H1 (cell line): ENCODE results near the gene BRD7. TPM values are rescaled to one million over a fixed set of nuclear protein-coding genes. Genes with fewer than 3 reads are reported as not detected.
A peak's percentile ranks its signal among the peaks of the same experiment; 100 is the strongest.

Source experiments
- CTCF ChIA-PET: fragments of 300-600 bp; sonication (Branson Sonifier 250); formaldehyde crosslinking; loops from one replicate; lab custom pipeline; 2021; ENCODE audit not compliant: partially characterized antibody; lab: Charles Lee
- POLR2A ChIA-PET: fragments of 300-600 bp; sonication (Branson Sonifier 250); formaldehyde crosslinking; loops from one replicate; lab custom pipeline; 2021; ENCODE audit warnings: inconsistent platforms; ENCODE audit not compliant: partially characterized antibody; lab: Charles Lee
- DNase-seq, 2 experiments: peaks; one replicate each; pipeline versions ENCODE4 v3.0.0 to v3.0.0-alpha.2; 2010 to 2022; ENCODE audit warnings: low spot score in 2 of 2, low read depth in 1 of 2, mixed read lengths in 1 of 2
- FAIRE-seq: peaks from 2 replicates; lab custom pipeline; 2011; peaks lifted over from hg19 to GRCh38; lab: Jason Lieb, UNC
- H2AFZ ChIP-seq: 2 replicates; pipeline ENCODE4 v1.8.1; 2012; ENCODE audit warnings: low read length, inconsistent platforms
- H2AK5ac ChIP-seq: 2 replicates; pipeline ENCODE4 v1.6.1; 2013; ENCODE audit warnings: low read depth, low read length
- H2BK120ac ChIP-seq: replicated peaks from 2 replicates; pipeline ENCODE3; 2013; ENCODE audit warnings: low read depth, low read length, inconsistent platforms
- H2BK12ac ChIP-seq: 2 replicates; pipeline ENCODE4 v1.6.1; 2013; ENCODE audit warnings: low read depth, low read length
- H2BK15ac ChIP-seq: 2 replicates; pipeline ENCODE4 v1.6.1; 2013; ENCODE audit warnings: low read length
- H2BK20ac ChIP-seq: 2 replicates; pipeline ENCODE4 v1.6.1; 2013; ENCODE audit warnings: low read length
- H2BK5ac ChIP-seq: 2 replicates; pipeline ENCODE4 v1.6.1; 2013; ENCODE audit warnings: low read depth, low read length
- H3K14ac ChIP-seq: 2 replicates; pipeline ENCODE4 v1.6.1; 2013; ENCODE audit warnings: inconsistent platforms; ENCODE audit not compliant: insufficient read length
- H3K18ac ChIP-seq: 2 replicates; pipeline ENCODE4 v1.6.1; 2013; ENCODE audit warnings: low read length; ENCODE audit errors: extremely low read depth
- H3K23ac ChIP-seq: 2 replicates; pipeline ENCODE4 v1.6.1; 2013; ENCODE audit warnings: inconsistent platforms; ENCODE audit not compliant: insufficient read length
- H3K23me2 ChIP-seq: 2 replicates; pipeline ENCODE4 v1.6.1; 2013; ENCODE audit warnings: low read depth, low read length
- H3K27ac ChIP-seq: 2 replicates; pipeline ENCODE4 v1.6.1; 2011; ENCODE audit warnings: low read depth, low read length, inconsistent platforms
- H3K27me3 ChIP-seq, 4 experiments: replicated peaks in 1 of 4; 1 replicate in 1 of 4; 2 replicates in 3 of 4; pipeline versions ENCODE4 v1.6.1 to v1.8.1; 2011 to 2013; ENCODE audit warnings: low read length in 3 of 4, mild to moderate bottlenecking in 3 of 4, inconsistent platforms in 2 of 4, mixed read lengths in 2 of 4, moderate library complexity in 1 of 4; ENCODE audit not compliant: control insufficient read depth in 3 of 4, insufficient read depth in 3 of 4; ENCODE audit errors: extremely low read depth in 1 of 4
- H3K36me3 ChIP-seq, 4 experiments: 2 replicates each; pipeline versions ENCODE4 v1.6.1 to v1.8.1; 2011 to 2013; ENCODE audit warnings: mild to moderate bottlenecking in 4 of 4, low read length in 3 of 4, moderate library complexity in 2 of 4, control low read depth in 1 of 4, inconsistent platforms in 1 of 4; ENCODE audit not compliant: insufficient read depth in 4 of 4, control insufficient read depth in 2 of 4
- H3K4ac ChIP-seq: replicated peaks from 2 replicates; pipeline ENCODE3; 2013; ENCODE audit warnings: low read length, low read depth, mixed read lengths, inconsistent platforms; ENCODE audit not compliant: insufficient read length
- H3K4me1 ChIP-seq, 4 experiments: replicated peaks in 1 of 4; 1 replicate in 1 of 4; 2 replicates in 3 of 4; pipeline versions ENCODE4 v1.6.1 to v1.8.1; 2011 to 2013; ENCODE audit warnings: low read length in 3 of 4, inconsistent platforms in 2 of 4, mixed read lengths in 1 of 4; ENCODE audit not compliant: insufficient read depth in 4 of 4, control insufficient read depth in 3 of 4
- H3K4me2 ChIP-seq, 2 experiments: 2 replicates each; pipeline versions ENCODE4 v1.6.1 to v1.8.1; 2011 to 2013; ENCODE audit warnings: low read depth in 2 of 2, low read length in 2 of 2, control low read depth in 1 of 2, inconsistent platforms in 1 of 2, mild to moderate bottlenecking in 1 of 2; ENCODE audit not compliant: insufficient read depth in 1 of 2
- H3K4me3 ChIP-seq, 4 experiments: fragments of 200-600, 300-600 bp in 1 of 4; sonication (generic), shearing (Covaris generic), sonication (Bioruptor Twin) in 1 of 4; 2 replicates each; pipeline versions ENCODE4 v1.5.1 to v1.8.1; 2011 to 2016; ENCODE audit warnings: low read length in 4 of 4, low read depth in 3 of 4, control low read depth in 2 of 4, inconsistent platforms in 2 of 4, mild to moderate bottlenecking in 2 of 4, mixed read lengths in 1 of 4, moderate library complexity in 1 of 4; ENCODE audit not compliant: insufficient read depth in 2 of 4; ENCODE audit errors: extremely low read depth in 1 of 4
- H3K56ac ChIP-seq: replicated peaks from 2 replicates; pipeline ENCODE3; 2013; ENCODE audit warnings: low read depth, mild to moderate bottlenecking, mixed read lengths, low read length, inconsistent platforms; ENCODE audit not compliant: insufficient read length
- H3K79me1 ChIP-seq: 2 replicates; pipeline ENCODE4 v1.6.1; 2013; ENCODE audit warnings: low read depth, low read length, control low read depth
- H3K79me2 ChIP-seq, 2 experiments: 2 replicates each; pipeline versions ENCODE4 v1.6.1 to v1.8.1; 2012 to 2013; ENCODE audit warnings: low read length in 2 of 2, mild to moderate bottlenecking in 2 of 2, inconsistent platforms in 1 of 2; ENCODE audit not compliant: insufficient read depth in 2 of 2, control insufficient read depth in 1 of 2
- H3K9ac ChIP-seq, 4 experiments: replicated peaks in 1 of 4; 1 replicate in 1 of 4; 2 replicates in 3 of 4; pipeline versions ENCODE4 v1.6.1 to v1.8.1; 2011 to 2013; ENCODE audit warnings: low read depth in 3 of 4, low read length in 3 of 4, control low read depth in 2 of 4, mild to moderate bottlenecking in 2 of 4, moderate library complexity in 2 of 4, inconsistent platforms in 1 of 4; ENCODE audit errors: extremely low read depth in 1 of 4
- H3K9me3 ChIP-seq, 2 experiments: 2 replicates each; pipeline versions ENCODE4 v1.6.1 to v1.8.1; 2012 to 2013; ENCODE audit warnings: mild to moderate bottlenecking in 2 of 2, moderate library complexity in 2 of 2, control low read depth in 1 of 2, inconsistent platforms in 1 of 2, low read depth in 1 of 2, low read length in 1 of 2, mixed read lengths in 1 of 2; ENCODE audit not compliant: insufficient read depth in 2 of 2
- H4K20me1 ChIP-seq, 2 experiments: replicated peaks in 1 of 2; 2 replicates each; pipeline versions ENCODE3 to v1.8.1; 2011 to 2013; ENCODE audit warnings: inconsistent platforms in 2 of 2, low read length in 2 of 2, mild to moderate bottlenecking in 1 of 2; ENCODE audit not compliant: insufficient read depth in 2 of 2, control insufficient read depth in 1 of 2
- H4K5ac ChIP-seq: 2 replicates; pipeline ENCODE4 v1.6.1; 2013; ENCODE audit warnings: low read length, low read depth, mixed read lengths, inconsistent platforms; ENCODE audit not compliant: insufficient read length
- H4K8ac ChIP-seq: 2 replicates; pipeline ENCODE4 v1.8.0; 2013; ENCODE audit warnings: mild to moderate bottlenecking, moderate library complexity, low read length, inconsistent platforms; ENCODE audit not compliant: insufficient read depth; ENCODE audit errors: extremely low read depth
- H4K91ac ChIP-seq: replicated peaks from 2 replicates; pipeline ENCODE3; 2013; ENCODE audit warnings: low read length, mixed read lengths, inconsistent platforms; ENCODE audit not compliant: insufficient read length
- CEBPB ChIP-seq: IDR thresholded peaks from 2 replicates; pipeline ENCODE4 v1.6.1; 2012; ENCODE audit warnings: low read depth, low read length
- CHD2 ChIP-seq: IDR thresholded peaks from 2 replicates; pipeline ENCODE4 v1.6.1; 2012; ENCODE audit warnings: low read length, improper control_type of control experiment
- EGR1 ChIP-seq: IDR thresholded peaks from 2 replicates; pipeline ENCODE4 v1.6.1; 2011; ENCODE audit warnings: low read depth, low read length, borderline replicate concordance
- POLR2AphosphoS5 ChIP-seq: IDR thresholded peaks from 2 replicates; pipeline ENCODE4 v1.6.1; 2011; ENCODE audit warnings: low read depth, low read length
- POU5F1 ChIP-seq: IDR thresholded peaks from 2 replicates; pipeline ENCODE4 v1.6.1; 2011; ENCODE audit warnings: low read depth, mild to moderate bottlenecking, low read length, moderate library complexity
- RAD21 ChIP-seq, 2 experiments: IDR thresholded peaks in 1 of 2; conservative IDR thresholded peaks in 1 of 2; 2 replicates each; pipeline ENCODE4 v1.6.1; 2011; ENCODE audit warnings: low read depth in 2 of 2, low read length in 2 of 2, improper control_type of control experiment in 1 of 2, inconsistent platforms in 1 of 2, mild to moderate bottlenecking in 1 of 2, moderate library complexity in 1 of 2
- RNF2 ChIP-seq: fragments of 200-900, 300-1000 bp; sonication (generic); IDR thresholded peaks from 2 replicates; pipeline ENCODE4 v1.7.1; 2016; ENCODE audit warnings: borderline replicate concordance, low read depth, mild to moderate bottlenecking, antibody characterized with exemption, low read length; ENCODE audit not compliant: poor library complexity, severe bottlenecking; ENCODE audit errors: missing control alignments
- SP1 ChIP-seq: IDR thresholded peaks from 2 replicates; pipeline ENCODE4 v1.6.1; 2011; ENCODE audit warnings: low read depth, low read length
- SP2 ChIP-seq: IDR thresholded peaks from 2 replicates; pipeline ENCODE4 v1.6.1; 2012; ENCODE audit warnings: mild to moderate bottlenecking, low read length, inconsistent platforms
- SRF ChIP-seq: IDR thresholded peaks from 2 replicates; pipeline ENCODE4 v1.6.1; 2011; ENCODE audit warnings: mild to moderate bottlenecking, low read depth, low read length, moderate library complexity
- YY1 ChIP-seq: IDR thresholded peaks from 2 replicates; pipeline ENCODE4 v1.6.1; 2011; ENCODE audit warnings: low read depth, mild to moderate bottlenecking, low read length
- WGBS, 2 experiments: shearing (Covaris generic) in 1 of 2; methylation state at CpG; one replicate each; pipeline versions ENCODE4 v1.1.6 to v1.1.7; 2013 to 2015; ENCODE audit warnings: low lambda C conversion rate in 2 of 2, mixed read lengths in 2 of 2, inconsistent platforms in 1 of 2, low coverage in 1 of 2, missing lambda C conversion rate in 1 of 2; ENCODE audit not compliant: insufficient replicate concordance in 2 of 2, insufficient coverage in 1 of 2, insufficient read length in 1 of 2; ENCODE audit errors: extremely low coverage in 1 of 2, missing lambda C conversion rate in 1 of 2; 5-methylcytosine and 5-hydroxymethylcytosine counted together
- polyA plus RNA-seq, 7 experiments: library from polyadenylated mRNA; depleted of rRNA in 3 of 7; stranded (reverse) in 5 of 7; unstranded in 2 of 7; fragments of >200 nt in 5 of 7; fragments of 200-250 nt in 2 of 7; gene quantifications; 1 replicate in 5 of 7; 2 replicates in 1 of 7; 4 replicates in 1 of 7; pipeline versions ENCODE4 v1.2.1 to v1.2.3, GENCODE V29; 2011 to 2013; ENCODE audit warnings: missing spikeins in 2 of 7, mixed read lengths in 2 of 7
- total RNA-seq: library from RNA; stranded (reverse); fragmentation: NEBNext Ultra II Directional; extraction: Animal tissue kit (Norgen Biotek cat#: 25700); gene quantifications from 2 replicates; pipeline ENCODE4 v1.2.1, GENCODE V29; 2021
- TF ChIP-seq, protein P1 (sequence below): IDR thresholded peaks from 2 replicates; pipeline ENCODE4 v1.6.1; 2011; ENCODE audit warnings: low read depth, mild to moderate bottlenecking, low read length; ENCODE audit not compliant: insufficient read depth

BRD7 gene
- total and polyA plus RNA-seq, 2 of the 8 experiments (the other 6 are each of a cell fraction or from before 2014, with no cell fraction given): 42.5 to 120 TPM

- FAIRE-seq: no peak
- TF ChIP-seq CHD2: no peak
- TF ChIP-seq SP2: no peak
- TF ChIP-seq, protein P1, sequence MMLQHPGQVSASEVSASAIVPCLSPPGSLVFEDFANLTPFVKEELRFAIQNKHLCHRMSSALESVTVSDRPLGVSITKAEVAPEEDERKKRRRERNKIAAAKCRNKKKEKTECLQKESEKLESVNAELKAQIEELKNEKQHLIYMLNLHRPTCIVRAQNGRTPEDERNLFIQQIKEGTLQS: no peak
- no peak for TF ChIP-seq SP1
- TF ChIP-seq SRF: no peak
- TF ChIP-seq EGR1: no peak
- TF ChIP-seq POLR2AphosphoS5: no peak
- TF ChIP-seq CEBPB: no peak
- TF ChIP-seq RAD21 (IDR thresholded peaks at IDR 0.05 in 1 of 2, conservative IDR thresholded peaks at IDR 0.05 in 1 of 2; ENCODE audit: low read depth in 2 of 2, low read length in 2 of 2): no peak
- no peak for TF ChIP-seq POU5F1
- no peak for TF ChIP-seq RNF2
- no peak for TF ChIP-seq YY1
Observed at GRCh38 chr16:50272687-50273381, 96.0 kb downstream of the BRD7 start.

More at GRCh38 chr16:50272687-50273381, 96.0 kb downstream of the BRD7 start:
- no peak overlapping the region for H3K14ac ChIP-seq
- peak overlapping the region; percentile 82 for H4K8ac ChIP-seq
- peaks cover 0 to 1% (median 0%) of the 10 kb centered on the region in 4 experiments; a peak in 1 of 7 replicates for H3K4me1 ChIP-seq
- H3K23me2 ChIP-seq: no peaks in the 10 kb centered on the region
- no peak overlapping the region for H4K91ac ChIP-seq
- H3K36me3 ChIP-seq: no peaks in the 10 kb centered on the region
- no peak overlapping the region; the same call in 1 of the 2 replicates for H2BK5ac ChIP-seq
- no peak overlapping the region for H2AK5ac ChIP-seq
- no peak for DNase-seq
- H3K27ac ChIP-seq: no peak overlapping the region
- H3K79me1 ChIP-seq: 0 out of 2 replicates have a peak, but pooled peaks cover 3% of the 10 kb centered on the region
- no peak overlapping the region for H2BK120ac ChIP-seq
- no peak overlapping the region for H3K23ac ChIP-seq
- H3K27me3 ChIP-seq: no peaks in the 10 kb centered on the region
- no peak overlapping the region for H3K9ac ChIP-seq
- H2BK20ac ChIP-seq: no peak overlapping the region
- H3K4ac ChIP-seq: no peak overlapping the region
- WGBS, 2 experiments: 90% methylated on average over 5 of the region's 5 CpGs; no CpG with 5 or more reads in 1 of the 2 experiments
- no peak overlapping the region for H3K56ac ChIP-seq
- peaks cover 0 to 2% of the 10 kb centered on the region in 2 experiments for H4K20me1 ChIP-seq
- no peak overlapping the region for H2BK15ac ChIP-seq
- no peak overlapping the region for H3K4me3 ChIP-seq
- no peak overlapping the region for H3K4me2 ChIP-seq
- H3K9me3 ChIP-seq: no peaks in the 10 kb centered on the region
- no peak overlapping the region; the same call in 1 of the 2 replicates for H2BK12ac ChIP-seq
- no peaks in the 10 kb centered on the region for H3K79me2 ChIP-seq
- CTCF ChIA-PET: interaction anchor here (0.6 to 2.9 kb wide), 5 partner anchors 11 to 369 kb away, joined by 3 to 13 read pairs (median 3); no protein-coding TSS in a partner anchor
- H3K18ac ChIP-seq: no peak overlapping the region
- H2AFZ ChIP-seq: no peak overlapping the region
- H4K5ac ChIP-seq: no peak overlapping the region
- POLR2A ChIA-PET: interaction anchor here (1.4 kb wide), 1 partner anchor 39 kb away, joined by 4 read pairs; no protein-coding TSS in a partner anchor
